IMR-90 (cell line): Measurements from ENCODE around the gene ELF2. TPM values are rescaled to one million over a fixed set of nuclear protein-coding genes. Genes with fewer than 3 reads are reported as not detected.

Experiments
- ATAC-seq: fragments of 200-7000 bp; cut with Tn5 transposase; 2 replicates; pipeline ENCODE4 v1.9.1; 2020; ENCODE audit warnings: low read depth, mild to moderate bottlenecking, moderate library complexity
- BruUV-seq: library from RNA; stranded (reverse); fragments of 400-500 nt; replicated peaks from 2 replicates; lab custom pipeline; 2021; lab: Mats Ljungman, UMichigan
- CTCF ChIA-PET: fragments of 300-600 bp; formaldehyde crosslinking; extraction: SDS; loops from one replicate; lab custom pipeline; 2021; ENCODE audit warnings: antibody characterized with exemption; lab: Yijun Ruan, JAX
- POLR2A ChIA-PET: fragments of 300-600 bp; sonication (Branson Sonifier 250); formaldehyde crosslinking; loops from one replicate; lab custom pipeline; 2022; ENCODE audit warnings: antibody characterized with exemption; ENCODE audit not compliant: unreplicated experiment; lab: Charles Lee
- DNase-seq: peaks from one replicate; pipeline ENCODE4 v3.0.0; 2013
- H2AFZ ChIP-seq: replicated peaks from 2 replicates; pipeline ENCODE3; 2013; ENCODE audit warnings: low read length, mild to moderate bottlenecking; ENCODE audit not compliant: poor library complexity
- H2AK5ac ChIP-seq: 2 replicates; pipeline ENCODE4 v1.6.1; 2013; ENCODE audit warnings: low read depth, low read length, inconsistent platforms
- H2AK9ac ChIP-seq: replicated peaks from 2 replicates; pipeline ENCODE3; 2013; ENCODE audit warnings: mild to moderate bottlenecking, low read depth, low read length, moderate library complexity; ENCODE audit not compliant: poor library complexity
- H2BK120ac ChIP-seq: 2 replicates; pipeline ENCODE4 v1.6.1; 2013; ENCODE audit warnings: low read depth, low read length, inconsistent platforms
- H2BK15ac ChIP-seq: 3 replicates; pipeline ENCODE4 v1.6.1; 2013; ENCODE audit warnings: low read depth, low read length, inconsistent platforms
- H2BK20ac ChIP-seq: 2 replicates; pipeline ENCODE4 v1.6.1; 2013; ENCODE audit warnings: low read depth, mild to moderate bottlenecking, inconsistent platforms, low read length, moderate library complexity
- H2BK5ac ChIP-seq: 2 replicates; pipeline ENCODE4 v1.6.1; 2013; ENCODE audit warnings: mild to moderate bottlenecking, low read depth, low read length, inconsistent platforms; ENCODE audit not compliant: poor library complexity, severe bottlenecking
- H3K14ac ChIP-seq: replicated peaks from 2 replicates; pipeline ENCODE4 v1.6.1; 2013; ENCODE audit warnings: low read depth, low read length, inconsistent platforms
- H3K18ac ChIP-seq: 2 replicates; pipeline ENCODE4 v1.6.1; 2013; ENCODE audit warnings: low read depth, low read length, control low read depth
- H3K23ac ChIP-seq: 2 replicates; pipeline ENCODE4 v1.6.1; 2013; ENCODE audit warnings: low read depth, low read length, inconsistent platforms
- H3K27ac ChIP-seq: 2 replicates; pipeline ENCODE4 v1.5.1; 2013; ENCODE audit warnings: mild to moderate bottlenecking, control low read depth, low read length; ENCODE audit not compliant: insufficient read depth
- H3K27me3 ChIP-seq: 2 replicates; pipeline ENCODE4 v1.6.1; 2013; ENCODE audit warnings: low read length; ENCODE audit not compliant: control insufficient read depth, insufficient read depth
- H3K36me3 ChIP-seq: 2 replicates; pipeline ENCODE4 v1.6.1; 2013; ENCODE audit warnings: low read length, mixed read lengths; ENCODE audit not compliant: control insufficient read depth, insufficient read depth
- H3K4ac ChIP-seq: 2 replicates; pipeline ENCODE4 v1.6.1; 2013; ENCODE audit warnings: low read depth, low read length, inconsistent platforms
- H3K4me1 ChIP-seq: 2 replicates; pipeline ENCODE4 v1.6.1; 2013; ENCODE audit warnings: low read length, mixed read lengths; ENCODE audit not compliant: control insufficient read depth, insufficient read depth
- H3K4me2 ChIP-seq: 2 replicates; pipeline ENCODE4 v1.6.1; 2013; ENCODE audit warnings: low read depth, mild to moderate bottlenecking, control low read depth, low read length, moderate library complexity
- H3K4me3 ChIP-seq: 2 replicates; pipeline ENCODE4 v1.5.1; 2013; ENCODE audit warnings: low read depth, mild to moderate bottlenecking, control low read depth, low read length, moderate library complexity; ENCODE audit not compliant: insufficient read depth
- H3K56ac ChIP-seq: 2 replicates; pipeline ENCODE4 v1.6.1; 2013; ENCODE audit warnings: low read length, inconsistent platforms; ENCODE audit not compliant: insufficient read depth; ENCODE audit errors: extremely low read depth
- H3K79me1 ChIP-seq, 2 experiments: 2 replicates each; pipeline ENCODE4 v1.6.1; 2013; ENCODE audit warnings: low read length in 2 of 2, inconsistent platforms in 1 of 2, low read depth in 1 of 2
- H3K9ac ChIP-seq: 2 replicates; pipeline ENCODE4 v1.6.1; 2013; ENCODE audit warnings: low read depth, low read length, control low read depth
- H3K9me1 ChIP-seq: 2 replicates; pipeline ENCODE4 v1.6.1; 2013; ENCODE audit warnings: low read length, inconsistent platforms; ENCODE audit not compliant: insufficient read depth
- H3K9me3 ChIP-seq: 2 replicates; pipeline ENCODE4 v1.6.1; 2013; ENCODE audit warnings: low read length; ENCODE audit not compliant: control insufficient read depth, insufficient read depth
- H4K20me1 ChIP-seq: 2 replicates; pipeline ENCODE4 v1.6.1; 2013; ENCODE audit warnings: low read length, inconsistent platforms; ENCODE audit not compliant: insufficient read depth
- H4K5ac ChIP-seq: 2 replicates; pipeline ENCODE4 v1.6.1; 2013; ENCODE audit warnings: mild to moderate bottlenecking, low read depth, low read length, control low read depth
- H4K8ac ChIP-seq, 2 experiments: 2 replicates each; pipeline ENCODE4 v1.6.1; 2013; ENCODE audit warnings: low read depth in 2 of 2, low read length in 2 of 2, control low read depth in 1 of 2, inconsistent platforms in 1 of 2
- H4K91ac ChIP-seq: 2 replicates; pipeline ENCODE4 v1.6.1; 2013; ENCODE audit warnings: low read depth, low read length, inconsistent platforms; ENCODE audit not compliant: insufficient read depth
- CHD1 ChIP-seq: IDR thresholded peaks from 2 replicates; pipeline ENCODE4 v1.6.1; 2012; ENCODE audit warnings: low read depth, low read length, improper control_type of control experiment
- CTCF ChIP-seq: conservative IDR thresholded peaks from 2 replicates; pipeline ENCODE4 v1.5.1; 2012; ENCODE audit warnings: mild to moderate bottlenecking, low read depth, low read length, improper control_type of control experiment
- FOS ChIP-seq: fragments of 150-350 bp; IDR thresholded peaks from 2 replicates; pipeline ENCODE4 v1.6.1; 2016; ENCODE audit warnings: low read depth, low read length
- MAFK ChIP-seq: IDR thresholded peaks from 2 replicates; pipeline ENCODE4 v1.6.1; 2012; ENCODE audit warnings: low read depth, low read length, improper control_type of control experiment
- MXI1 ChIP-seq: IDR thresholded peaks from 2 replicates; pipeline ENCODE4 v1.6.1; 2012; ENCODE audit warnings: low read depth, mild to moderate bottlenecking, low read length, moderate library complexity, borderline replicate concordance
- NFE2L2 ChIP-seq: fragments of 150-350 bp; IDR thresholded peaks from 2 replicates; pipeline ENCODE4 v1.6.1; 2016; ENCODE audit warnings: low read depth, mild to moderate bottlenecking, low read length
- POLR2A ChIP-seq: IDR thresholded peaks from 2 replicates; pipeline ENCODE4 v1.6.1; 2012; ENCODE audit warnings: mild to moderate bottlenecking, low read depth, low read length
- RFX5 ChIP-seq: IDR thresholded peaks from 2 replicates; pipeline ENCODE4 v1.8.0; 2012; ENCODE audit warnings: low read depth, mild to moderate bottlenecking, low read length, moderate library complexity
- USF2 ChIP-seq: fragments of 150-350 bp; IDR thresholded peaks from 2 replicates; pipeline ENCODE4 v1.6.1; 2017; ENCODE audit warnings: mild to moderate bottlenecking, antibody characterized with exemption, low read length, low read depth
- WGBS, 2 experiments: methylation state at CpG; one replicate each; pipeline versions ENCODE4 v1.1.5 to v1.1.7; 2013; ENCODE audit warnings: missing lambda C conversion rate in 2 of 2; ENCODE audit not compliant: insufficient read length in 1 of 2; ENCODE audit errors: extremely low coverage in 2 of 2; 5-methylcytosine and 5-hydroxymethylcytosine counted together
- dilution Hi-C: fragments of 300-500 bp; cut with HindIII; formaldehyde crosslinking; loops from one replicate; pipeline ENCODE4 v1.14.3; 2018; ENCODE audit warnings: low sequenced_read_pairs; ENCODE audit not compliant: unreplicated experiment
- in situ Hi-C: fragments of 300-500 bp; cut with MboI; formaldehyde crosslinking; loops from 3 replicates; pipeline ENCODE4 v1.14.3; 2019; ENCODE audit warnings: low sequenced_read_pairs, inconsistent platforms, mixed read lengths
- intact Hi-C: fragments of 100-400 bp; cut with micrococcal nuclease; formaldehyde crosslinking; loops from 2 replicates; pipeline ENCODE4 v1.10.0; 2022
- polyA plus RNA-seq, 3 experiments: library from polyadenylated mRNA; depleted of rRNA; stranded (reverse); fragments of >200 nt; gene quantifications; 2 replicates each; pipeline ENCODE4 v1.2.3, GENCODE V29; 2012; ENCODE audit warnings: low replicate concordance in 1 of 3
- total RNA-seq: library from RNA; depleted of rRNA; stranded (reverse); fragments of >200 nt; gene quantifications from 2 replicates; pipeline ENCODE4 v1.2.3, GENCODE V29; 2012

Gene ELF2
- total and polyA plus RNA-seq, 2 of the 4 experiments (the other 2 are of a cell fraction), result 14.5 to 42.3 TPM

GRCh38 chr4:139126898-139127297, 50.1 kb downstream of the ELF2 start:
- no peak overlapping the region for H3K4me2 ChIP-seq
- no peak overlapping the region for H3K27ac ChIP-seq
- DNase-seq, result no peak
- in situ Hi-C loops, result no loop called here
- H3K23ac ChIP-seq, result no peak overlapping the region
- H2BK120ac ChIP-seq, result no peak overlapping the region
- H4K91ac ChIP-seq, result no peak overlapping the region
- dilution Hi-C loops, result no loop called here
- no peaks in the 10 kb centered on the region for H4K20me1 ChIP-seq
- no peak overlapping the region for H3K9ac ChIP-seq
- no peak overlapping the region for H3K4ac ChIP-seq
- no peak overlapping the region for H3K18ac ChIP-seq
- ATAC-seq, result no peak
- H4K8ac ChIP-seq, result no peak overlapping the region
- H2AFZ ChIP-seq, result no peak overlapping the region
- 100% methylated on average over 2 of the region's 3 CpGs; no CpG with 5 or more reads in 1 of the 2 experiments for WGBS, 2 experiments
- intact Hi-C loops, result no loop called here
- ChIA-PET CTCF (no interaction called here), POLR2A (no interaction called here)
- no peak overlapping the region for H2BK15ac ChIP-seq
- no TSS peak for BruUV-seq
- TF ChIP-seq CTCF, result no peak
- no peak for TF ChIP-seq USF2
- TF ChIP-seq POLR2A, result no peak
- no peak for TF ChIP-seq CHD1
- no peak for TF ChIP-seq RFX5
- TF ChIP-seq NFE2L2, result no peak
- no peak for TF ChIP-seq MAFK
- TF ChIP-seq MXI1, result no peak
- no peak for TF ChIP-seq FOS
- H3K4me1 ChIP-seq, result no peaks in the 10 kb centered on the region
- H2BK5ac ChIP-seq, result no peak overlapping the region
- H3K4me3 ChIP-seq, result no peak overlapping the region
- H3K27me3 ChIP-seq, result no peaks in the 10 kb centered on the region
- H3K56ac ChIP-seq, result no peak overlapping the region
- peaks cover 0 to 2% of the 10 kb centered on the region in 2 experiments; a peak in 1 of 4 replicates for H3K79me1 ChIP-seq
- H2AK9ac ChIP-seq, result no peak overlapping the region
- no peak overlapping the region for H3K14ac ChIP-seq
- H3K36me3 ChIP-seq, result 0 out of 2 replicates have a peak, but pooled peaks cover 1% of the 10 kb centered on the region
- H3K9me1 ChIP-seq, result peaks cover 6% of the 10 kb centered on the region; the same call in 1 of the 2 replicates
- no peak overlapping the region for H2AK5ac ChIP-seq
- no peak overlapping the region for H4K5ac ChIP-seq
- no peak overlapping the region for H2BK20ac ChIP-seq
- H3K9me3 ChIP-seq, result no peaks in the 10 kb centered on the region
